K562 (cell line): ENCODE measurements around the gene PPP1R10. TPM values are rescaled to one million over a fixed set of nuclear protein-coding genes. Genes with fewer than 3 reads are reported as not detected.
A peak's percentile ranks its signal among the peaks of the same experiment; 100 is the strongest.

Experiments used
- ELK1 ChIP-seq: sonication (generic); formaldehyde crosslinking; IDR thresholded peaks from 2 replicates; pipeline ENCODE4 v1.8.1; 2022; ENCODE audit warnings: missing genetic modification reagents
- HNRNPUL1 ChIP-seq: fragments of 200-400 bp; formaldehyde crosslinking; IDR thresholded peaks from 2 replicates; pipeline ENCODE4 v1.6.1; 2017; ENCODE audit warnings: low read length
- KDM4B ChIP-seq, 2 experiments: fragments of 450-650 bp in 1 of 2; sonication (generic) in 1 of 2; IDR thresholded peaks; 2 replicates each; pipeline ENCODE4 v1.6.1; 2016 to 2017; ENCODE audit warnings: borderline replicate concordance in 2 of 2, antibody characterized with exemption in 1 of 2, low read depth in 1 of 2, mild to moderate bottlenecking in 1 of 2
- NFRKB ChIP-seq: fragments of 450-650 bp; IDR thresholded peaks from 2 replicates; pipeline ENCODE4 v1.6.1; 2016; ENCODE audit warnings: low read depth
- NKRF ChIP-seq: fragments of 450-650 bp; IDR thresholded peaks from 2 replicates; pipeline ENCODE4 v1.6.1; 2016; ENCODE audit warnings: borderline replicate concordance
- PURB ChIP-seq: sonication (generic); formaldehyde crosslinking; IDR thresholded peaks from 2 replicates; pipeline ENCODE4 v1.9.0; 2021; ENCODE audit warnings: low read depth, mild to moderate bottlenecking, missing genetic modification reagents
- SREBF1 ChIP-seq: fragments of 150-350 bp; IDR thresholded peaks from 2 replicates; pipeline ENCODE4 v1.6.1; 2014; ENCODE audit warnings: antibody characterized with exemption, low read depth, low read length, borderline replicate concordance
- SRSF3 ChIP-seq: fragments of 200-400 bp; formaldehyde crosslinking; IDR thresholded peaks from 2 replicates; pipeline ENCODE4 v1.6.1; 2016; ENCODE audit warnings: mild to moderate bottlenecking, low read length, moderate library complexity; ENCODE audit not compliant: insufficient read depth
- TARDBP ChIP-seq: fragments of 450-650 bp; IDR thresholded peaks from 2 replicates; pipeline ENCODE4 v1.6.1; 2016
- TFAP4 ChIP-seq: sonication (generic); formaldehyde crosslinking; IDR thresholded peaks from 2 replicates; pipeline ENCODE4 v1.8.0; 2022; ENCODE audit warnings: missing genetic modification reagents, mild to moderate bottlenecking, moderate library complexity, borderline replicate concordance
- ZC3H8 ChIP-seq: fragments of 450-650 bp; IDR thresholded peaks from 2 replicates; pipeline ENCODE4 v1.6.1; 2017
- ZNF449 ChIP-seq: fragments of 250-450 bp; sonication (Bioruptor Pico); IDR thresholded peaks from 2 replicates; pipeline ENCODE4 v1.8.0; 2022; ENCODE audit warnings: moderate library complexity, mild to moderate bottlenecking, inconsistent platforms
- ZNF79 ChIP-seq: fragments of 250-450 bp; sonication (Bioruptor Pico); IDR thresholded peaks from 2 replicates; pipeline ENCODE4 v1.4.0; 2020; ENCODE audit warnings: low read depth, mild to moderate bottlenecking, moderate library complexity
- polyA plus RNA-seq, 8 experiments: library from polyadenylated mRNA; depleted of rRNA in 4 of 8; stranded (reverse) in 5 of 8; unstranded in 3 of 8; fragments of >200 nt; fragmentation: Nextera tagmentation in 2 of 8; fragmentation: Illumina TruSeq in 1 of 8; extraction: Ambion mirVana in 2 of 8; extraction: Trizol in 1 of 8; gene quantifications; 2 replicates each; pipeline versions ENCODE4 v1.2.1 to v1.2.3, GENCODE V29; 2011 to 2014; ENCODE audit warnings: inconsistent platforms in 1 of 8, missing spikeins in 1 of 8
- total RNA-seq, 7 experiments: library from RNA; depleted of rRNA in 6 of 7; stranded (reverse); fragments of >200 nt in 6 of 7; fragmentation: Illumina TruSeq in 2 of 7; extraction: Trizol in 2 of 7; gene quantifications; 2 replicates each; pipeline versions ENCODE4 v1.2.1 to v1.2.3, GENCODE V29; 2011 to 2021; ENCODE audit warnings: low replicate concordance in 1 of 7
- TF ChIP-seq, protein P1 (sequence below): fragments of 450-650 bp; IDR thresholded peaks from 2 replicates; pipeline ENCODE4 v1.7.1; 2018; ENCODE audit warnings: mild to moderate bottlenecking, low read depth; ENCODE audit not compliant: partially characterized antibody
- TF ChIP-seq, protein P2 (sequence below): fragments of 250-450 bp; sonication (Bioruptor Pico); IDR thresholded peaks from 2 replicates; pipeline ENCODE4 v1.5.0; 2021; ENCODE audit warnings: mild to moderate bottlenecking, borderline replicate concordance

PPP1R10 gene
- total and polyA plus RNA-seq, 9 of the 15 experiments (the other 6 are each of a cell fraction or from before 2014, with no cell fraction given): 14.1 to 65.5 (median 32.6) TPM

- TF ChIP-seq ZC3H8 (peak; percentile 73; the same call in 1 of the 2 replicates), SREBF1 (no peak), ELK1 (CRISPR knock-in tag) (no peak), TARDBP (no peak), TFAP4 (CRISPR knock-in tag) (0 out of 2 replicates have a peak, but pooled peaks have one; percentile 19), ZNF79 (CRISPR knock-in tag) (peak; percentile 55; the same call in 1 of the 2 replicates), NFRKB (peak; percentile 100), ZNF449 (CRISPR knock-in tag) (no peak; the same call in 1 of the 2 replicates), NKRF (peak; percentile 72), KDM4B (IDR thresholded peaks at IDR 0.05; ENCODE audit: borderline replicate concordance in 2 of 2, low read depth in 1 of 2) (peak in 1 of 2 experiments; percentile 42; a peak in 1 of 4 replicates), HNRNPUL1 (no peak; the same call in none of the 2 replicates), SRSF3 (no peak), PURB (no peak)
- TF ChIP-seq, protein P1, sequence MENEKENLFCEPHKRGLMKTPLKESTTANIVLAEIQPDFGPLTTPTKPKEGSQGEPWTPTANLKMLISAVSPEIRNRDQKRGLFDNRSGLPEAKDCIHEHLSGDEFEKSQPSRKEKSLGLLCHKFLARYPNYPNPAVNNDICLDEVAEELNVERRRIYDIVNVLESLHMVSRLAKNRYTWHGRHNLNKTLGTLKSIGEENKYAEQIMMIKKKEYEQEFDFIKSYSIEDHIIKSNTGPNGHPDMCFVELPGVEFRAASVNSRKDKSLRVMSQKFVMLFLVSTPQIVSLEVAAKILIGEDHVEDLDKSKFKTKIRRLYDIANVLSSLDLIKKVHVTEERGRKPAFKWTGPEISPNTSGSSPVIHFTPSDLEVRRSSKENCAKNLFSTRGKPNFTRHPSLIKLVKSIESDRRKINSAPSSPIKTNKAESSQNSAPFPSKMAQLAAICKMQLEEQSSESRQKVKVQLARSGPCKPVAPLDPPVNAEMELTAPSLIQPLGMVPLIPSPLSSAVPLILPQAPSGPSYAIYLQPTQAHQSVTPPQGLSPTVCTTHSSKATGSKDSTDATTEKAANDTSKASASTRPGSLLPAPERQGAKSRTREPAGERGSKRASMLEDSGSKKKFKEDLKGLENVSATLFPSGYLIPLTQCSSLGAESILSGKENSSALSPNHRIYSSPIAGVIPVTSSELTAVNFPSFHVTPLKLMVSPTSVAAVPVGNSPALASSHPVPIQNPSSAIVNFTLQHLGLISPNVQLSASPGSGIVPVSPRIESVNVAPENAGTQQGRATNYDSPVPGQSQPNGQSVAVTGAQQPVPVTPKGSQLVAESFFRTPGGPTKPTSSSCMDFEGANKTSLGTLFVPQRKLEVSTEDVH: peak; percentile 95
- TF ChIP-seq, protein P2, sequence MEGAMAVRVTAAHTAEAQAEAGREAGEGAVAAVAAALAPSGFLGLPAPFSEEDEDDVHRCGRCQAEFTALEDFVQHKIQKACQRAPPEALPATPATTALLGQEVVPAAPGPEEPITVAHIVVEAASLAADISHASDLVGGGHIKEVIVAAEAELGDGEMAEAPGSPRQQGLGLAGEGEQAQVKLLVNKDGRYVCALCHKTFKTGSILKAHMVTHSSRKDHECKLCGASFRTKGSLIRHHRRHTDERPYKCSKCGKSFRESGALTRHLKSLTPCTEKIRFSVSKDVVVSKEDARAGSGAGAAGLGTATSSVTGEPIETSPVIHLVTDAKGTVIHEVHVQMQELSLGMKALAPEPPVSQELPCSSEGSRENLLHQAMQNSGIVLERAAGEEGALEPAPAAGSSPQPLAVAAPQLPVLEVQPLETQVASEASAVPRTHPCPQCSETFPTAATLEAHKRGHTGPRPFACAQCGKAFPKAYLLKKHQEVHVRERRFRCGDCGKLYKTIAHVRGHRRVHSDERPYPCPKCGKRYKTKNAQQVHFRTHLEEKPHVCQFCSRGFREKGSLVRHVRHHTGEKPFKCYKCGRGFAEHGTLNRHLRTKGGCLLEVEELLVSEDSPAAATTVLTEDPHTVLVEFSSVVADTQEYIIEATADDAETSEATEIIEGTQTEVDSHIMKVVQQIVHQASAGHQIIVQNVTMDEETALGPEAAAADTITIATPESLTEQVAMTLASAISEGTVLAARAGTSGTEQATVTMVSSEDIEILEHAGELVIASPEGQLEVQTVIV: peak; percentile 80; the same call in 1 of the 2 replicates
These were observed at the start of gene PPP1R10 (continued) for GRCh38 chr6:30616811-30617564.
